Uterus (tissue), 4 donors: ENCODE measurements around the gene OMD. TPM values are rescaled to one million over a fixed set of nuclear protein-coding genes. Genes with fewer than 3 reads are reported as not detected.

ENCODE experiments used
- DNase-seq, 2 donors: peaks; one replicate each; pipeline ENCODE4 v3.0.0-alpha.2; 2019 to 2020
- H3K27ac ChIP-seq, 2 donors: fragments of 200-600 bp; sonication (generic); 1 replicate in 1 of 2; 2 replicates in 1 of 2; pipeline ENCODE4 v1.5.1; 2016 to 2018
- H3K27me3 ChIP-seq, 2 donors: fragments of 200-600 bp; sonication (generic); one replicate each; pipeline ENCODE4 v1.5.1; 2018 to 2019; ENCODE audit warnings: control low read depth in 1 of 2
- H3K36me3 ChIP-seq, 2 donors: fragments of 200-600 bp; sonication (generic); one replicate each; pipeline ENCODE4 v1.5.1; 2019; ENCODE audit warnings: control low read depth in 1 of 2
- H3K4me1 ChIP-seq, 2 donors: fragments of 200-600 bp; sonication (generic); one replicate each; pipeline ENCODE4 v1.5.1; 2018 to 2019; ENCODE audit warnings: control low read depth in 1 of 2
- H3K4me3 ChIP-seq, 2 donors: fragments of 200-600 bp; sonication (generic); 1 replicate in 1 of 2; 2 replicates in 1 of 2; pipeline ENCODE4 v1.5.1; 2018 to 2019; ENCODE audit warnings: mild to moderate bottlenecking in 1 of 2
- H3K9me3 ChIP-seq, 2 donors: fragments of 200-600 bp; sonication (generic); one replicate each; pipeline ENCODE4 v1.5.1; 2019; ENCODE audit warnings: control low read depth in 1 of 2
- POLR2A ChIP-seq, 2 donors: fragments of 450-650 bp; IDR thresholded peaks; one replicate each; pipeline ENCODE4 v1.6.1; 2016; ENCODE audit warnings: antibody characterized with exemption in 2 of 2, mild to moderate bottlenecking in 1 of 2, moderate library complexity in 1 of 2
- intact Hi-C: fragments of 100-400 bp; cut with DNase I; formaldehyde crosslinking; loops from one replicate; pipeline ENCODE4 v1.15.1; 2023; ENCODE audit warnings: low total_unique reads
- total RNA-seq, 4 donors: library from RNA; depleted of rRNA in 3 of 4; stranded (reverse); fragments of >200 nt in 3 of 4; gene quantifications; one replicate each; pipeline versions ENCODE4 v1.1.0 to v1.2.4, GENCODE V29; 2014 to 2023
- TF ChIP-seq, protein P1 (sequence below), 4 experiments: fragments of 200-600 bp in 2 of 4; fragments of 450-650 bp in 2 of 4; sonication (generic) in 2 of 4; IDR thresholded peaks; one replicate each; pipeline ENCODE4 v1.5.1; 2016 to 2019; ENCODE audit warnings: antibody characterized with exemption in 4 of 4, mild to moderate bottlenecking in 2 of 4, moderate library complexity in 1 of 4
- donor health status: DM: yes; HTN: yes; CAD: no.

The OMD gene, protein sequence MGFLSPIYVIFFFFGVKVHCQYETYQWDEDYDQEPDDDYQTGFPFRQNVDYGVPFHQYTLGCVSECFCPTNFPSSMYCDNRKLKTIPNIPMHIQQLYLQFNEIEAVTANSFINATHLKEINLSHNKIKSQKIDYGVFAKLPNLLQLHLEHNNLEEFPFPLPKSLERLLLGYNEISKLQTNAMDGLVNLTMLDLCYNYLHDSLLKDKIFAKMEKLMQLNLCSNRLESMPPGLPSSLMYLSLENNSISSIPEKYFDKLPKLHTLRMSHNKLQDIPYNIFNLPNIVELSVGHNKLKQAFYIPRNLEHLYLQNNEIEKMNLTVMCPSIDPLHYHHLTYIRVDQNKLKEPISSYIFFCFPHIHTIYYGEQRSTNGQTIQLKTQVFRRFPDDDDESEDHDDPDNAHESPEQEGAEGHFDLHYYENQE
- total RNA-seq = 10 to 100 TPM in 2 of 4 donors, 1 to 10 TPM in 2; 8.5 to 24.4 (median 11.1) TPM

DNA sequence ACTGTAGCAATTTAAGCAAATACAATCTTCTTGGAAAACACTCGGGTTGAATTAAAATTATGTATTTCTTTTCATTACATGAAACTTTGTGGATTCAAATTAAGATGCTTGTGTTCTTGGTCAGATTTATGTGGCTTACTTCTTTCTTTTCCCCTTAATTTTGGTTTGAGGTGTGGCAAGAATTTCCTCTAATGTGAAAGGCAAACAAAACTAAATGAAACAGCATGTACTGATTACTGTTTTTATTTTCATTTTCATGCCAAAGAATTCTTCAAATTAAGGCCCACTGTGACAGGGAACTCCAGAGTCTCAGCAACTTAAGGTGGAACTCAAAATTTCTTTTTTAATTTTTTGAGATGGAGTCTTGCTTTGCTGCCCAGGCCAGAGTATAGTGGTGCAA, at the start of gene OMD:
OMD (minus strand) TSS at position 132 of the 400 bp plus-strand sequence. CDS start 6,913 bp downstream, outside the sequence.
- TF ChIP-seq POLR2A (IDR thresholded peaks at IDR 0.05) = no peak
- TF ChIP-seq, protein P1, sequence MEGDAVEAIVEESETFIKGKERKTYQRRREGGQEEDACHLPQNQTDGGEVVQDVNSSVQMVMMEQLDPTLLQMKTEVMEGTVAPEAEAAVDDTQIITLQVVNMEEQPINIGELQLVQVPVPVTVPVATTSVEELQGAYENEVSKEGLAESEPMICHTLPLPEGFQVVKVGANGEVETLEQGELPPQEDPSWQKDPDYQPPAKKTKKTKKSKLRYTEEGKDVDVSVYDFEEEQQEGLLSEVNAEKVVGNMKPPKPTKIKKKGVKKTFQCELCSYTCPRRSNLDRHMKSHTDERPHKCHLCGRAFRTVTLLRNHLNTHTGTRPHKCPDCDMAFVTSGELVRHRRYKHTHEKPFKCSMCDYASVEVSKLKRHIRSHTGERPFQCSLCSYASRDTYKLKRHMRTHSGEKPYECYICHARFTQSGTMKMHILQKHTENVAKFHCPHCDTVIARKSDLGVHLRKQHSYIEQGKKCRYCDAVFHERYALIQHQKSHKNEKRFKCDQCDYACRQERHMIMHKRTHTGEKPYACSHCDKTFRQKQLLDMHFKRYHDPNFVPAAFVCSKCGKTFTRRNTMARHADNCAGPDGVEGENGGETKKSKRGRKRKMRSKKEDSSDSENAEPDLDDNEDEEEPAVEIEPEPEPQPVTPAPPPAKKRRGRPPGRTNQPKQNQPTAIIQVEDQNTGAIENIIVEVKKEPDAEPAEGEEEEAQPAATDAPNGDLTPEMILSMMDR (IDR thresholded peaks at IDR 0.05) = no peak

DNA sequence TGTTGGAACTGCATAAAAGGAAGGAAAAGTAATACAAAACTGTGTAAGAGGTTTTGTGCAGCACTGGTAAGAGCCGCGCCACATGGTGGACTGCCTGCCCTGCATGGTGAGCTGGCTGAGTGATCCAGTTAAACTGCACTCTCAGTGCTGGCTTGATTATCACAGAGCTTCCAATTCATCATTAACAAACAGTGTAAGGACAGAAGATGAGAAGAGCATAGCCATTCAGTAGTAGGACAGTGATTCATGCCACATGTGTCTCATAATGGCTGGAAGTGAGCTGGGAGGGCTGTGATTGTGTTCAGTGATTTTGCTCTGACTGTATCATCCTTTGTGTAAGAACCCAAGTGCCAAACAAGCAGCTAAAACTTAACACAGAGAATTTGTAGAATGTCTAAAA, 43.9 kb upstream of the OMD start:
- no peaks in the 10 kb centered on the region for H3K9me3 ChIP-seq
- intact Hi-C loops = no loop called here
- peak overlapping the region in 1 of 2 donors; percentile 4 for H3K27ac ChIP-seq
- peaks cover 0 to 7% of the 10 kb centered on the region in 2 donors for H3K4me1 ChIP-seq
- DNase-seq = no peak
- no peaks in the 10 kb centered on the region for H3K36me3 ChIP-seq
- no peaks in the 10 kb centered on the region for H3K27me3 ChIP-seq
- H3K4me3 ChIP-seq = no peak overlapping the region
- no peak for TF ChIP-seq POLR2A (IDR thresholded peaks at IDR 0.05)
- TF ChIP-seq, protein P1 (IDR thresholded peaks at IDR 0.05) = no peak

More for the DNA sequence above, at the start of gene OMD:
- no peak for DNase-seq
- Histone ChIP-seq H3K4me1 (peaks cover 0 to 9% of the 10 kb centered on the region in 2 donors), H3K9me3 (no peaks in the 10 kb centered on the region), H3K27me3 (no peaks in the 10 kb centered on the region), H3K27ac (peak within 1 kb of the TSS; percentile 73 to 79), H3K36me3 (no peaks in the 10 kb centered on the region), H3K4me3 (peak within 1 kb of the TSS; percentile 8 to 12)
- intact Hi-C loops = no loop called here

DNA sequence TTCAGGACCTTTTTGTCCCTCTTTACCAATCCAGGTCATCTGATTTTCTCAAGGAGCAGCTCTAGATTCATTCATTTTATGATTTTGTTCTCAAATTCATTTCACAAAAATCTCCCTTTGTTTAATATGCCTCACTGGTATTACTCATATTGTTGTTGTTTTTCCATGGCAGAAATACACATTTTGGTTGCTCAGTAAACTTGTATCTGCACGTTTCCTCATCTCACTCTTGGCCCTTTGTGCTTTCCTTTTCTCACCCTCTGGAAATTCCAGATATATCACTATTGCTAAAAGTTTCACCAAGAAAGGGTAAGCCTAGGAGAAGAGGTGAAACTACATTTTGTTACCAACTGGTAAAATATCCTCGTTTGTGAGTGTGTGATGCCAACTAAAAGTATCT, 43.2 kb upstream of the OMD start:
- Histone ChIP-seq H3K36me3 (no peaks in the 10 kb centered on the region), H3K27ac (peak overlapping the region in 1 of 2 donors; percentile 29), H3K9me3 (no peaks in the 10 kb centered on the region), H3K27me3 (no peaks in the 10 kb centered on the region), H3K4me1 (peaks cover 0 to 14% of the 10 kb centered on the region in 2 donors), H3K4me3 (no peak overlapping the region)
- TF ChIP-seq POLR2A (IDR thresholded peaks at IDR 0.05) = no peak
- TF ChIP-seq, protein P1 (IDR thresholded peaks at IDR 0.05) = no peak
- intact Hi-C loops = no loop called here
- DNase-seq = no peak

DNA sequence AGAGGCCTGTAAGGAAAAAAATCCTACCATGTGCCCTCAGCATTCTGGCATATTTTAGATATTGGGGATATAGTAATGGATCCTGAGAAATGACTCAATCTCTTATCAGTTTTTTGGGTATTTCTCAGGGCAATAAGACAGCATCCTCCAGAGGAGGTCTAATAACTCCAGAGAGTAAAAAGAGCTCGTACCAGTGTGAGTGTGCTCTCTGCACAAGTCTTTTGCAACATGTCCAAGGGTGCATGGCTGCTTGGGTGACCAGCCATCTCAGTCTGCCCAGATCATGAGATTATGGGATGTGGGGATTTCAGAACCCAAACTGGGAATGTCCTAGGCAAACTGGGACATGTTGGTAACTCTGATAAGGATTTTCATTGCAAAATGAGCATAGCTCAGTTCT, 42.8 kb upstream of the OMD start:
- peaks cover 0 to 14% of the 10 kb centered on the region in 2 donors for H3K4me1 ChIP-seq
- no peak for TF ChIP-seq POLR2A (IDR thresholded peaks at IDR 0.05)
- TF ChIP-seq, protein P1 (IDR thresholded peaks at IDR 0.05) = no peak
- no peaks in the 10 kb centered on the region for H3K9me3 ChIP-seq
- no peak overlapping the region for H3K4me3 ChIP-seq
- H3K36me3 ChIP-seq = no peaks in the 10 kb centered on the region
- H3K27ac ChIP-seq = peak overlapping the region in 1 of 2 donors; percentile 29
- no peak for DNase-seq
- no peaks in the 10 kb centered on the region for H3K27me3 ChIP-seq
- intact Hi-C loops = no loop called here

DNA sequence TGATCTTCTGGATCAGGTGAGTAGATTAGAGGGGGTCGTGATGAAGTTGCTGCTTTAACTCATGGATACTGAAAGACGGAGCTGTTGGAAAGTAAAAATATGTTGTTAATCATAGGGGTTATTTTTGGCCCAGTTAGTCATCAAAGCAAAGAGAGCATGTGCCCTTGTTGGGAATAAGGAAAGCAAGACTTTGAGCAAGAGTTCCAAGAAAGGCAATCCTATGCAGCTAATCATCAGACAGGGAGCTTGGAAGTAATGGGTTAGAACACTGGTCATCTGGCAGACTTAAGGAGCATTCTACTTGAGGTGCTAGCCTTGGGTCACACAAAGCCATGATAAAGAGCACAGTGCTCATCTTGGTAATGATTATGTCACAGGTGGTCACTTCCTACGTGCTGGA, 39.7 kb upstream of the OMD start:
- TF ChIP-seq, protein P1 (IDR thresholded peaks at IDR 0.05) = no peak
- TF ChIP-seq POLR2A (IDR thresholded peaks at IDR 0.05) = peak; percentile 22 to 39
- Histone ChIP-seq H3K27me3 (no peaks in the 10 kb centered on the region), H3K36me3 (no peaks in the 10 kb centered on the region), H3K4me1 (peaks cover 0 to 14% of the 10 kb centered on the region in 2 donors), H3K9me3 (no peaks in the 10 kb centered on the region), H3K27ac (peak overlapping the region; percentile 93 to 95), H3K4me3 (no peak overlapping the region)
- peak in 1 of 2 donors; percentile 56 for DNase-seq
- intact Hi-C loops = no loop called here
